ENCODE results near the gene BHMT. TPM values are rescaled to one million over a fixed set of nuclear protein-coding genes. Genes with fewer than 3 reads are reported as not detected.

Gene BHMT
- total RNA-seq, 2 donors from 2014 or later, result 0.81 to 1.3 TPM

- WGBS, 2 experiments (ENCODE audit: insufficient coverage in 1 of 2, insufficient read length in 1 of 2), result 82 to 100% methylated on average over 2 of the region's 2 CpGs
- TF ChIP-seq CTCF (conservative IDR thresholded peaks at IDR 0.05), result no peak
- Histone ChIP-seq H3K27ac (ENCODE audit: low read depth, low read length) (no peak overlapping the region), H3K9me3 (ENCODE audit: control insufficient read depth, low read length) (no peaks in the 10 kb centered on the region), H3K9ac (ENCODE audit: extremely low read depth, low read length, poor library complexity, severe bottlenecking) (no peak overlapping the region), H3K4me3 (ENCODE audit: low read length) (no peak overlapping the region), H3K36me3 (ENCODE audit: control insufficient read depth, insufficient read depth, low read length) (no peaks in the 10 kb centered on the region), H3K4me1 (ENCODE audit: control insufficient read depth, insufficient read depth, low read length) (no peaks in the 10 kb centered on the region), H3K27me3 (ENCODE audit: control insufficient read depth, insufficient read depth, low read length, poor library complexity, severe bottlenecking) (no peaks in the 10 kb centered on the region)
- DNase-seq, result no peak
- H3K9me3 Mint-ChIP-seq, result no peaks in the 10 kb centered on the region
- no peak overlapping the region for H3K4me3 Mint-ChIP-seq
- no peak overlapping the region for H3K27ac Mint-ChIP-seq
- no peaks in the 10 kb centered on the region for H3K4me1 Mint-ChIP-seq
- no peaks in the 10 kb centered on the region for H3K36me3 Mint-ChIP-seq (ENCODE audit: low read depth)
- H3K27me3 Mint-ChIP-seq (ENCODE audit: insufficient read depth), result peaks cover 4% of the 10 kb centered on the region
Observed at GRCh38 chr5:79080804-79081203, 30.8 kb upstream of the BHMT start.

DNA sequence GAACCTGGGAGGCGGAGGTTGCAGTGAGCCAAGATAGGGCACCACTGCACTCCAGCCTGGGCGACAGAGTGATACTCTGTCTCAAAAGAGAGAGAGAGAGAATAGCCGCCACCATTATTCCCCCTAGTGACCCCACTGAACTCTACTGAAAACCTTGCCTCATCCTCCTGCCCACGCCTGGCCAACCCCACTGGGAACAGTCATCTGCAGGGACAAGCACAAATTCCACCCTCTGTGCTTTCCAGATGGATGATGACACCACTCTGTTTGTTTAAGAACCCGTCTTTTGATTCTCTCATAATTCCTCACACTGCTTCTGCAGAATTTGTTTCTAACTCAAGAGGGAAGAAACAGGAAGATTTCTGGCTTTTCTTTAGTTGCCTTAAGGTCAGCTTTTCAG lies 29.8 kb upstream of the BHMT start:
- Histone ChIP-seq H3K36me3 (ENCODE audit: control insufficient read depth, insufficient read depth, low read length) (no peaks in the 10 kb centered on the region), H3K9me3 (ENCODE audit: control insufficient read depth, low read length) (no peaks in the 10 kb centered on the region), H3K9ac (ENCODE audit: extremely low read depth, low read length, poor library complexity, severe bottlenecking) (no peak overlapping the region), H3K27ac (ENCODE audit: low read depth, low read length) (no peak overlapping the region), H3K27me3 (ENCODE audit: control insufficient read depth, insufficient read depth, low read length, poor library complexity, severe bottlenecking) (no peaks in the 10 kb centered on the region), H3K4me3 (ENCODE audit: low read length) (no peak overlapping the region), H3K4me1 (ENCODE audit: control insufficient read depth, insufficient read depth, low read length) (no peaks in the 10 kb centered on the region)
- H3K27ac Mint-ChIP-seq, result no peak overlapping the region
- no peak for TF ChIP-seq CTCF (conservative IDR thresholded peaks at IDR 0.05)
- H3K36me3 Mint-ChIP-seq (ENCODE audit: low read depth), result no peaks in the 10 kb centered on the region
- 86% methylated on average over 2 to 5 of the region's 5 CpGs for WGBS, 2 experiments (ENCODE audit: insufficient coverage in 1 of 2, insufficient read length in 1 of 2)
- H3K9me3 Mint-ChIP-seq, result no peaks in the 10 kb centered on the region
- no peak overlapping the region for H3K4me3 Mint-ChIP-seq
- peaks cover 2% of the 10 kb centered on the region for H3K27me3 Mint-ChIP-seq (ENCODE audit: insufficient read depth)
- no peak for DNase-seq
- H3K4me1 Mint-ChIP-seq, result no peaks in the 10 kb centered on the region

- H3K27ac Mint-ChIP-seq, result no peak overlapping the region
- 85 to 88% methylated on average over 1 to 2 of the region's 2 CpGs for WGBS, 2 experiments (ENCODE audit: insufficient coverage in 1 of 2, insufficient read length in 1 of 2)
- Histone ChIP-seq H3K27me3 (ENCODE audit: control insufficient read depth, insufficient read depth, low read length, poor library complexity, severe bottlenecking) (no peaks in the 10 kb centered on the region), H3K27ac (ENCODE audit: low read depth, low read length) (no peak overlapping the region), H3K9me3 (ENCODE audit: control insufficient read depth, low read length) (no peaks in the 10 kb centered on the region), H3K4me1 (ENCODE audit: control insufficient read depth, insufficient read depth, low read length) (no peaks in the 10 kb centered on the region), H3K9ac (ENCODE audit: extremely low read depth, low read length, poor library complexity, severe bottlenecking) (no peak overlapping the region), H3K36me3 (ENCODE audit: control insufficient read depth, insufficient read depth, low read length) (no peaks in the 10 kb centered on the region), H3K4me3 (ENCODE audit: low read length) (no peak overlapping the region)
- peaks cover 3% of the 10 kb centered on the region for H3K4me1 Mint-ChIP-seq
- no peak for TF ChIP-seq CTCF (conservative IDR thresholded peaks at IDR 0.05)
- no peak overlapping the region for H3K4me3 Mint-ChIP-seq
- DNase-seq, result no peak
- no peaks in the 10 kb centered on the region for H3K36me3 Mint-ChIP-seq (ENCODE audit: low read depth)
- H3K27me3 Mint-ChIP-seq (ENCODE audit: insufficient read depth), result peaks cover 2% of the 10 kb centered on the region
- H3K9me3 Mint-ChIP-seq, result no peaks in the 10 kb centered on the region
Observed at GRCh38 chr5:79086116-79086515, 25.5 kb upstream of the BHMT start.
